ENCODE measurements around the gene RMI1.
"Not testable (repeated sequence)": the region's sequence is repeated elsewhere in the genome, so short reads cannot be mapped to it uniquely, and the experiment has no call there.

Gene RMI1

DNA sequence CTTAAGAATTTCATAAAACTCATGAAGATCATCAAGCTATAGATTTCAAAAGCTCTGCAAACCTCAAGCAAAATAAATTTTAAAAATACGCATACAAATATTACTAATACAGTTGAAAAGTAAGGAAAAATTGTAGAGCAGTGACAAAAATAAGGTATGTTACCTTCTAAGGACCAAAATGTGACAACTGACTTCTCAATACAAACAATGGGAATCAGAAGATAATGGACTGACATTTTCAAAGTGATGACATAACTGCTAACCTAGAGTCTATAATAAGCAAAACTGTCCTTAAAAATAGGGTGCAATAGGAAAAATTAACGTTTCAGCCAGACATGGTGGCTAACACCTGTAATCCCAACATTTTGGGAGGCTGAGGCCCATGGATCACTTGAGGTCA, 27.1 kb downstream of the RMI1 start:
- DNase-seq (ENCODE audit: low read depth): no peak

DNA sequence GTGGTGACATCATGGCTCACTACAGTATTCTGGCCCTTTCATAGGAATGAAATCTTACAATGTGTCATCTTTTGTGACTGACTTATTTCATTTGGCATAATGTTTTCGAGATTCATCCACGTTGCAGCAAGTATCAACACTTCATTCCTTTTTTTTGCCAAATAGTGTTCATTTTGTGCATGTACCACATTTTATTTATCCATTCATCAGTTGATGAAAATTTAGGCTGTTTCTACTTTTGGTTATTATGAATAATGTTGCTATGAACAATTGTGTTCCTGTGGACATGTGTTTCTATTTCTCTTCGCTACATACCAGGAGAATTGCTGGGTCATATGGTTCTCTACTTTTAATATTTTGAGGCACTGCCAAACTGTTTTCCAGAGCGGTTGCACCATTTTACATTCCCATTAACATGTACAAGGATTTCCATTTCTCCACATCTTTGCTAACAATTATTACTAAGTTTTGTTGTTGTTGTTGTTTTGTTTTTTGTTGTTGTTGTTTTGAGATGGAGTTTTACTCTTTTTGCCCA, 43.5 kb downstream of the RMI1 start:
- DNase-seq (ENCODE audit: low read depth): no peak

DNA sequence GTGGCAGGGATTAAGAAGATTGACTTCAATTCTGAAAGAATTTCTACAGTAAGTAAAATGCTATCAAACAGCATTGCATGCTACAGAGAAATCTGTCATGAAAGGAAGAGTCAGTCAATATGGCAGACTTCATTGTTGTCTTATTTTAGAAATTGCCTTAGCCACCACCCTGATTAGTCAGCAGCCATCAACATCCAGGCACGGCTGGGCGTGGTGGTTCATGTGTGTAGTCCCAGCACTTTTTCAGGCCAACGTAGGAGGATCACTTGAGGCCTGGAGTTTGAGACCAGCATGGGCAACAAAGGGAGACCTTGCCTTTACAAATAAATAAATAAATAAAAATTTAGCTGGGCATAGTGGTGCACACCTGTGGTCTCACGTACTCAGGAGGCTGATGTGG, 46.6 kb downstream of the RMI1 start:
- no peak for DNase-seq (ENCODE audit: low read depth)

DNA sequence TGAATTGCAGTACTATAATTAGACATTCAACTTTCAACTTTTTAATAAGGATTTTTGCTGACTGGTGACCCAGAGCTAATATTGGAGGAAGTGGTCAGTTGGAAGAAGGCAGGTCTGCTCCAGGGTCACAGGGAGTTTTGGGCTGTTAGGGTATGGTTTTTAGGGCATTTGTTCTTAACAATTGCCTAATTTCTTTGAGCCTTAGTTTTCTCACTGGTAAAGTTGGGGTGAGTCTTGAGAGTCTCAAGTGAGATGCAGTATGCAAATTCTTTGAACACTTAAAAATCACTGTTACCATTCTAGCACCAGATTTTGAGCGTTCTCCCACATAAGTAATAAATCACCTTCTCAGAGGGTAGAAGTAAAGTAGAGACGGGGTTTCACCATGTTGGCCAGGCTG, 50.9 kb downstream of the RMI1 start:
- no peak for DNase-seq (ENCODE audit: low read depth)

DNA sequence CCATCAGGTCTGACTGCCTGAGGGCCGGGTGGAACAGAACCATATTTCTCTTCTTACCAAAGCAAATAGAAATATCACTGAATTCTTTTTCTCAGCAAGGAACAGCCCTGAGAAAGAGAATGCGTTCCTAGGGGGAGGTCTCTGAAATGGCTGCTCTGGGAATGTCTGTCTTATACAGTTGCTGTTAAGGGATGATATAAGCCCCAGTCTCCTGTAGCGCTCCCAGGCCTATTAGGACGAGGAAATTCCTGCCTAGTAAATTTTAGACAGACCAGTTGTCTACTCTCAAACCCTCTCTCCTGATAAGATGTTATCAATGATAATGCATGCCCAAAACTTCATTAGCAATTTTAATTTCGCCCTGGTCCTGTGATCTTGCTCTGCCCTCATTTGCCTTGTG, 61.3 kb downstream of the RMI1 start:
- DNase-seq (ENCODE audit: low read depth): not testable (repeated sequence)

DNA sequence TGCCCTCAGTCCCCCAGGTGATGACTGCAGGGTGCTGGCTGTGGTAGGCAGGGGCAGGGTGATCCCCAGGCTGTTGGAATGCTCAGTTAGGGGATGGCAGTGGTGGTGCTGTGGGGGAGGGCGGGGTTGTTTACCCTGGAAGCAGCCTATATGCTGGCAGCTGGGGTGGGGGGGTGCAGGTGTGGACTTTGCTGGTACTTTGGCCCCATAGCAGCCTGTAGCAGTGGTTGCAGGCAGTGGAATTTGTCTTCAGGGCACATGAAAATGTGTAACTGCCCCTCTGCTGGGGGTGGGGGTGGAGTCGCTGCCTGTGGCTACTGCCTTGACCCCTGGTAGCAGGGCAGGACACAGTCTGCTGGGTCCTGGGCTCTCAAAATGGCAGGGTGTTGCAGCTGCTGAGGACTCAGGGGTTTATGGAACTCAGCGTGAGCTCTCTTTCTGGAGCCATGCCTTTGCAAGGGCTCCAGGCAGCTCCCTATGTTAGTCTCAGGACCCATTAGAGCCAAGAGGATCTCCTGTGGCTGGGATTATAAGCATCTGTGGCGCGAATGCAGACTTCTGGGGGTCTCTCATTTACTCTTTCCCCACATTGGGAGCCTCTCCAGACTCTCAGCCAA, 65.0 kb downstream of the RMI1 start:
- DNase-seq (ENCODE audit: low read depth): no peak

Data from stimulated activated CD8-positive, alpha-beta memory T cell treated with anti-CD3 and anti-CD28 coated beads, Interleukin-15, amount 100 ng/mL, for 24 hours (primary cell).